ENCODE data around the gene ANKRD13A. TPM values are rescaled to one million over a fixed set of nuclear protein-coding genes. Genes with fewer than 3 reads are reported as not detected.
A peak's percentile ranks its signal among the peaks of the same experiment; 100 is the strongest.
"Not testable (repeated sequence)": the region's sequence is repeated elsewhere in the genome, so short reads cannot be mapped to it uniquely, and the experiment has no call there.

ANKRD13A gene
- total RNA-seq, 1 donor from 2014 or later, result 31.8 TPM

- ATAC-seq, result not testable (repeated sequence)
Observed at GRCh38 chr12:110049034-110049433, 49.8 kb downstream of the ANKRD13A start.

- ATAC-seq, result not testable (repeated sequence)
Observed at GRCh38 chr12:110049666-110050065, 50.4 kb downstream of the ANKRD13A start.

- no peak for ATAC-seq
Observed at GRCh38 chr12:110050927-110051326, 51.7 kb downstream of the ANKRD13A start.

GRCh38 chr12:110055375-110056352 is 56.4 kb downstream of the ANKRD13A start:
- not testable (repeated sequence) for ATAC-seq

DNA sequence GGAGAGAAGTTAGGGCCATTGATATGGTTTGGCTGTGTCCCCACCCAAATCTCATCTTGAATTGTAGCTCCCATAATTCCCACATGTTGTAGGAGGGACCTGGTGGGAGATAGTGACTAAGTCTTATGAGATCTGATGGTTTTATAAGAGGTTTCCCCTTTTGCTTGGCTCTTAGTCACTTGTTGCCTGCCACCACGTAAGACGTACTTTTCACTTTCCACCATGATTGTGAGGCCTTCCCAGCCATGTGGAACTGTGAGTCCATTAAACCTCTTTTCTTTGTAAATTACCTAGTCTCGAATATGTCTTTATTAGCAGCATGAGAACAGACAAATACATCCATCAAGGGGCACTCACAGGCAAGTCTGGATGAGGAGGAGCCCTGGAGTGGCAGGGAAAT is 57.4 kb downstream of the ANKRD13A start:
- ATAC-seq, result not testable (repeated sequence)

DNA sequence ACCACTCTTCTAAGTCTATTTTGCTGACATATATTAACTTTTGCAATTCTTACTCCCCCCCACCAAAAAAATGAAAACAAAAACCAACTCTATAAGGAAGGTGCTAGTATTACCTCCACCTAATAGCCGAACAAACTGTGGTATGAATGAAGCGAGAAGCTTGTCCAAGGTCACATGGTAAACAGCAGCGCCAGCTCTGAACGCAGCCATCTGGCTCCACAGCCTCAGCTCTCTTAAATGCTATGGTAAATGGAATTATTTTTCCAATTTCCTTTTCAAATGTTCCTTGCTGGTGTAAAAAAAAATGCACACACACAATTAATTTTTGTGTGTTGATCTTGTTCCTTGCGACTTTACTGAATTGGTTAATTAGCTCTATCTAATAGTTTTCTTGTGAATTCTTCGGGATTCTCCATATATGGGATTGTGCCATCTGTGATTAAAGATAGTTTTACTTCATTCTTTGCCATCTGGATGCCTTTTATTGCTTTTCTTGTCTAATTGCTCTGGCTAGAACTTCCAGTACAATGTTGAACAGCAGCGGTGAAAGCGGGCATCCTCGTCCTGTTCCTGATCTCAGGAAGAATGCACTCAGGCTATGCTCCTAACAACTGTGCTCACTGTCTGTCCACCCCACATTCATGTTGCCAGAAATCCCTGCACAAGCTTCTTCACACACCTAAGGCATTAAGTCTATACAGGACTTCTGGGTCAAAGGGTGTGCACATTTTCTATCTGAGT is 59.8 kb downstream of the ANKRD13A start:
- ATAC-seq, result no peak

DNA sequence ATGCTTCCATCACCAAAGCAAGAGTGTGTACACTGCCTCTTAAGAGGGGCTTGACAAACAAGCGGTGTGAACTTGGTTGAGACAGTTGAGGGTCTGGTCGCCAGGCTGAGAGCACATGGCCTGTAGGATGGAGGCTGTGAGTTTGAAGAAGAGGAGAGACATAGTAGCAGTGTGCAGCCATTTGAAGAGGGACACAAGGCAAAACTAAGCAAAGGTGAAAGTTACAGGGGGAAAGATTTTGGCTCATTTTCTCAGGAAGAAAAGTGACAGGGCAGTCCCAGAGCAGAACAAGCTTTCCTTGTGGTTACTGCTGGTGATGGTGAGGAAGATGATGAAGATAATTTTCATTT is 60.4 kb downstream of the ANKRD13A start:
- no peak for ATAC-seq

- ATAC-seq, result no peak
Observed at GRCh38 chr12:110062241-110062640, 63.0 kb downstream of the ANKRD13A start.

DNA sequence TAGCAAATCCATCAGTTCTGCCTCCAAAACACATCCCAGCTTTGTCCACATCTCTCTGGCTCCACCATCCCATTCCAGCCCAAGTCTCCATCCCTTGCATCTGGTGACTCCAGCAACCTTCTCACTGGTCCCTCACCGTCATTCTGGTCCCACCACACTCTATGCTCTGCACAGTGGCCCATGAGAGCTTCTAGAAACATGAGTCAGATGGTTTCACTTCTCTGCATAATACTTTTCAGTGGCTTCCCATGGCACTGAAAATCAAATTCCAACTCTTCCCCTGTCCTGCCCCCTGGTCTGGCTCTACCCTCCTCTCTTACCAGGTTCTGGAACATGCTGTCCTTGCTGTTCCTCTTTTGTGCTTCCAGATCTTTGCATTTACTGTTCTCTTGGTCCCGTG is 66.3 kb downstream of the ANKRD13A start:
- ATAC-seq, result no peak

- no peak for ATAC-seq
Observed at GRCh38 chr12:110067531-110067930, 68.3 kb downstream of the ANKRD13A start.

- ATAC-seq, result not testable (repeated sequence)
Observed at GRCh38 chr12:110068115-110068514, 68.9 kb downstream of the ANKRD13A start.

- no peak for ATAC-seq
Observed at GRCh38 chr12:110068654-110069053, 69.4 kb downstream of the ANKRD13A start.

- ATAC-seq, result no peak
Observed at GRCh38 chr12:110071504-110071903, 72.3 kb downstream of the ANKRD13A start.

- ATAC-seq, result no peak
Observed at GRCh38 chr12:110071967-110072366, 72.7 kb downstream of the ANKRD13A start.

- ATAC-seq, result not testable (repeated sequence)
Observed at GRCh38 chr12:110072636-110073035, 73.4 kb downstream of the ANKRD13A start.

- ATAC-seq, result no peak
Observed at GRCh38 chr12:110073049-110073831, 74.0 kb downstream of the ANKRD13A start.

DNA sequence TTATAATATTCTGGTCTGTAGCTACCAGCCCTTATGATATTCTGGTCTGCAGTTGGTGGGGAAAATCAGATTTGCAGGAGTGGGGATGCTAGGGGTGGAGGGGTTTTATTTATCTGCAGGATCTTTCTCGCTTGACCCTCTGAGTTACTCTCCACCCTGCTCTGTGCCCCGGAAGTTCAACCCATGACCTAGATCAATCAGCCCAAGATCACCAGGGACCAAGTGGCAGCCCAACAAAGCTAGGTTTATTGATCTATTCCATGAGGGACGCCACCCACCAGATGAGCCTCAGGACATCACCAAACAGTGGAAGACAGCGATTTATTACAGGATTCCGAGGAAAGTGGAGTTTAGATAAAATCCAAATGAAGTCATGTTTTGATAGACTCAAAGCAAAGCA is 74.9 kb downstream of the ANKRD13A start:
- no peak for ATAC-seq

- no peak for ATAC-seq
Observed at GRCh38 chr12:110075880-110076279, 76.7 kb downstream of the ANKRD13A start.

DNA sequence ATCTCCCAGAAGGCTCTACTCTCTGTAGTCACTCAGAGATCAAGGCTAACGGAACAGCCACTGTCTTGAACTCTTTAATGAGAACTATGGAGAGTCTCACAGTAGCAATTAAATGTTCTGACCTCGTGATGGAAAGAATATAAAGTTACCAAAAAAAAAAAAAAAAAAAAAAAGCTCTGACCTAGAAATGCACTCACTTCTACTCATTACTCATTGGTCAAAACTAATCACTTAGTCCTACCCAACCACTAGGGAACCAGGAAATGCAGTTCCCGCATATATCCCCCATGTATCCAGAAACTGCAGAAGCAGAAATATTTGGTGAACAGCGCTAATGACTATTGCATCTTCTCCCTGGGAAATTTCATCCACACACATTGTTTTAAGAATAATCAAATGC is 78.6 kb downstream of the ANKRD13A start:
- no peak for ATAC-seq

DNA sequence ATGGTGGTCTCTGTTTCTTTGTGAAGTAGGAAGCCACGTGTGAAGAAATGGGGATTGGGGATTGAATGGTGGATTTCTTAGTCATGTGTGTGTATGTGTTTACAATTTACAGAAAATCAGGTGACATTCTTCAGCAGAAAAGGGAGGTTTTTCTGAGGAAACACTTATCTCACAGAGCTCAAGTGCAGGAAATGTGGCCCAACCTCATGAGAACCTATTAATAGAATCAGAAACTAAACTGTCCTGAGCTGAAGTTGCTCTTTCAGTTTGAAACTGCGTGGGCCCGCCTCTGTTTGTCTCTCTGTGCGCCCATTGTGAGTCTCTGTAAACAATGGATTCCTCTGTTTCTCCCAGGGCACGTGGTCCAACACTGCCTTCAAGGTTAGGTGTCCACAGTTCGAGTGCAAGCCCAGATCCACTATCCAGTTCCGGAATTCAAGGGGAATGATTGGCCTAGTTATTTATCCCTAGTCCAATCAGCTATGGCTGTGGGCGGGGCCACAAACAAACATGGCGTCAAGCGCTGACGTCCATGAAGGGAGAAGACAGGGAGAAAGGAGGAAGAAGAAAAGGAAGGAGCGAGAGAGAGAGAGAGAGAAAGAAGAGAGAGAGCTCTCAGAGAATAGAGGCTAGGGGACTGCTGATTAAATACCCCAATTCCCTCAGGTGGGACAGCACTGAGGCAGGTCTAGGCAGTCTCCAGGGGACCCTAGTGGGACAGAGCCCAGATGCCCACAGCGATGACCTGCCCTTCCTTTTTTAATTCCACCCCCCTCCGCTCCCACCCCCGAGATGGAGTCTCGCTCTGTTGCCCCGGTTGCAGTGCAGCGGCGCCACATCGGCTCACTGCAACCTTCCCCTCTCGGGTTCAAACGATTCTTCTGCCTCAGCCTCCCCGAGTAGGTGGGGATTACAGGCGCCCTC is 80.5 kb downstream of the ANKRD13A start:
- peak; percentile 61 for ATAC-seq

- no peak for ATAC-seq
Observed at GRCh38 chr12:110080410-110080809, 81.2 kb downstream of the ANKRD13A start.

Data from esophagus mucosa (tissue), 1 donor.